Kidney tubule cell (primary cell): Measurements from ENCODE around the gene DMPK.
A peak's percentile ranks its signal among the peaks of the same experiment; 100 is the strongest.

Experiments used
- DNase-seq: peaks from one replicate; pipeline ENCODE4 v3.0.0-alpha.2; 2018; ENCODE audit warnings: low spot score

Gene DMPK

GRCh38 chr19:45782162-45782691 lies at the start of gene DMPK:
Gene DMPK (minus strand): TSS chr19:45782490. CDS start chr19:45782352, 138 bp downstream.
- DNase-seq: no peak

- no peak for DNase-seq
Measured at GRCh38 chr19:45828945-45829344, 46.7 kb upstream of the DMPK start.

- no peak for DNase-seq
Measured at GRCh38 chr19:45828523-45828922, 46.2 kb upstream of the DMPK start.

- DNase-seq: no peak
Measured at GRCh38 chr19:45827459-45828093, 45.3 kb upstream of the DMPK start.

- no peak for DNase-seq
Measured at GRCh38 chr19:45826934-45827333, 44.6 kb upstream of the DMPK start.

GRCh38 chr19:45825917-45826893 lies 43.9 kb upstream of the DMPK start:
- DNase-seq: no peak

- no peak for DNase-seq
Measured at GRCh38 chr19:45825263-45825605, 42.9 kb upstream of the DMPK start.

GRCh38 chr19:45824531-45825262 lies 42.4 kb upstream of the DMPK start:
- no peak for DNase-seq

GRCh38 chr19:45824041-45824471 lies 41.8 kb upstream of the DMPK start:
- DNase-seq: peak; percentile 44

GRCh38 chr19:45823182-45823581 lies 40.9 kb upstream of the DMPK start:
- DNase-seq: peak; percentile 48

GRCh38 chr19:45822716-45823115 lies 40.4 kb upstream of the DMPK start:
- DNase-seq: no peak

- DNase-seq: no peak
Measured at GRCh38 chr19:45821570-45821969, 39.3 kb upstream of the DMPK start.

- DNase-seq: no peak
Measured at GRCh38 chr19:45821103-45821521, 38.8 kb upstream of the DMPK start.

- DNase-seq: no peak
Measured at GRCh38 chr19:45820413-45821102, 38.3 kb upstream of the DMPK start.

GRCh38 chr19:45819769-45820168 lies 37.5 kb upstream of the DMPK start:
- no peak for DNase-seq

GRCh38 chr19:45817725-45818301 lies 35.5 kb upstream of the DMPK start:
- DNase-seq: peak; percentile 16

- peak; percentile 91 for DNase-seq
Measured at GRCh38 chr19:45817010-45817724, 34.9 kb upstream of the DMPK start.

GRCh38 chr19:45816236-45817009 lies 34.1 kb upstream of the DMPK start:
- DNase-seq: no peak

- no peak for DNase-seq
Measured at GRCh38 chr19:45815481-45816216, 33.4 kb upstream of the DMPK start.
